ENCODE data around the gene NDUFB5. TPM values are rescaled to one million over a fixed set of nuclear protein-coding genes. Genes with fewer than 3 reads are reported as not detected.

NDUFB5 gene
- polyA plus RNA-seq, 1 donor (not counting 4 experiments of a cell fraction or from before 2014, with no cell fraction given), result 70.6 TPM

- Histone ChIP-seq H3K4me2 (ENCODE audit: control insufficient read depth, extremely low read depth, insufficient read depth, low read depth, low read length) (peak overlapping the region; percentile 88), H3K27ac (ENCODE audit: control insufficient read depth, insufficient read depth, low read length) (peak overlapping the region; percentile 64), H3K36me3 (ENCODE audit: control insufficient read depth in 2 of 2, extremely low read depth in 1 of 2, insufficient read depth in 2 of 2, low read length in 2 of 2) (no peaks in the 10 kb centered on the region), H3K9me1 (ENCODE audit: control insufficient read depth, extremely low read depth, insufficient read depth, low read length) (no peaks in the 10 kb centered on the region), H3K79me2 (ENCODE audit: control insufficient read depth, insufficient read depth, low read length) (peaks cover 14% of the 10 kb centered on the region), H3K9me3 (ENCODE audit: control insufficient read depth, low read depth, low read length) (no peaks in the 10 kb centered on the region), H3K4me3 (ENCODE audit: control insufficient read depth in 2 of 3, extremely low read depth in 1 of 3, insufficient read depth in 2 of 3, low read depth in 1 of 3, low read length in 3 of 3) (peak overlapping the region; percentile 80 to 90 (median 83)), H3K4me1 (ENCODE audit: control insufficient read depth, extremely low read depth, insufficient read depth, low read length) (peaks cover 11% of the 10 kb centered on the region), H4K20me1 (ENCODE audit: control insufficient read depth, extremely low read depth, insufficient read depth, low read length) (no peaks in the 10 kb centered on the region), H3K27me3 (ENCODE audit: control insufficient read depth, extremely low read depth, insufficient read depth, low read length) (no peaks in the 10 kb centered on the region), H2AFZ (ENCODE audit: control insufficient read depth, low read length) (peak overlapping the region; percentile 97), H3K9ac (ENCODE audit: control insufficient read depth, extremely low read depth, insufficient read depth, low read length) (peak overlapping the region; percentile 81)
- TF ChIP-seq EZH2 (IDR thresholded peaks at IDR 0.05; ENCODE audit: low read length) (no peak), CTCF (optimal IDR thresholded peaks at IDR 0.05 in 1 of 3, IDR thresholded peaks at IDR 0.05 in 1 of 3, conservative IDR thresholded peaks at IDR 0.05 in 1 of 3; ENCODE audit: extremely low read depth in 1 of 3, insufficient read depth in 2 of 3, low read length in 3 of 3) (peak; percentile 7 to 38 (median 23))
- DNase-seq (ENCODE audit: low read depth, low spot score) (no peak), FAIRE-seq (no peak)
- dilution Hi-C loops (cut with MboI; ENCODE audit: extremely low pct_ligation_motif_present, low sequenced_read_pairs), result no loop called here
These were observed 48.7 kb downstream of the NDUFB5 start for GRCh38 chr3:179653096-179653797.

GRCh38 chr3:179655236-179655635, 50.6 kb downstream of the NDUFB5 start:
- Histone ChIP-seq H3K4me3 (ENCODE audit: control insufficient read depth in 2 of 3, extremely low read depth in 1 of 3, insufficient read depth in 2 of 3, low read depth in 1 of 3, low read length in 3 of 3) (no peak overlapping the region), H3K4me1 (ENCODE audit: control insufficient read depth, extremely low read depth, insufficient read depth, low read length) (peaks cover 11% of the 10 kb centered on the region), H3K9ac (ENCODE audit: control insufficient read depth, extremely low read depth, insufficient read depth, low read length) (no peak overlapping the region), H3K79me2 (ENCODE audit: control insufficient read depth, insufficient read depth, low read length) (peaks cover 14% of the 10 kb centered on the region), H3K9me3 (ENCODE audit: control insufficient read depth, low read depth, low read length) (no peaks in the 10 kb centered on the region), H4K20me1 (ENCODE audit: control insufficient read depth, extremely low read depth, insufficient read depth, low read length) (no peaks in the 10 kb centered on the region), H2AFZ (ENCODE audit: control insufficient read depth, low read length) (no peak overlapping the region), H3K36me3 (ENCODE audit: control insufficient read depth in 2 of 2, extremely low read depth in 1 of 2, insufficient read depth in 2 of 2, low read length in 2 of 2) (no peaks in the 10 kb centered on the region), H3K27me3 (ENCODE audit: control insufficient read depth, extremely low read depth, insufficient read depth, low read length) (no peaks in the 10 kb centered on the region), H3K27ac (ENCODE audit: control insufficient read depth, insufficient read depth, low read length) (no peak overlapping the region), H3K4me2 (ENCODE audit: control insufficient read depth, extremely low read depth, insufficient read depth, low read depth, low read length) (no peak overlapping the region), H3K9me1 (ENCODE audit: control insufficient read depth, extremely low read depth, insufficient read depth, low read length) (no peaks in the 10 kb centered on the region)
- FAIRE-seq (no peak), DNase-seq (ENCODE audit: low read depth, low spot score) (no peak)
- dilution Hi-C loops (cut with MboI; ENCODE audit: extremely low pct_ligation_motif_present, low sequenced_read_pairs), result no loop called here
- TF ChIP-seq CTCF (optimal IDR thresholded peaks at IDR 0.05 in 1 of 3, IDR thresholded peaks at IDR 0.05 in 1 of 3, conservative IDR thresholded peaks at IDR 0.05 in 1 of 3; ENCODE audit: extremely low read depth in 1 of 3, insufficient read depth in 2 of 3, low read length in 3 of 3) (no peak), EZH2 (IDR thresholded peaks at IDR 0.05; ENCODE audit: low read length) (no peak)

Measured in keratinocyte (primary cell).